Activated CD8-positive, alpha-beta T cell treated with anti-CD3 and anti-CD28 coated beads for 36 hours (primary cell): ENCODE data around the gene KEL. TPM values are rescaled to one million over a fixed set of nuclear protein-coding genes. Genes with fewer than 3 reads are reported as not detected.

Experiments used
- ATAC-seq: fragments of 200-7000 bp; cut with Tn5 transposase; one replicate; pipeline ENCODE4 v1.10.0; 2021; ENCODE audit warnings: mild to moderate bottlenecking, moderate library complexity
- CTCF ChIA-PET: fragments of 350-600 bp; sonication (Branson Sonifier 250); formaldehyde crosslinking; loops from one replicate; lab custom pipeline; 2021; ENCODE audit warnings: antibody characterized with exemption; lab: Charles Lee
- POLR2A ChIA-PET: fragments of 350-600 bp; sonication (Branson Sonifier 250); formaldehyde crosslinking; loops from one replicate; lab custom pipeline; 2021; ENCODE audit warnings: antibody characterized with exemption; lab: Charles Lee
- DNase-seq: peaks from one replicate; pipeline ENCODE4 v3.0.0-alpha.2; 2020
- H3K27ac Mint-ChIP-seq: one replicate; pipeline ENCODE4 v1.8.0; 2021; ENCODE audit warnings: mild to moderate bottlenecking, mixed read lengths
- H3K27me3 Mint-ChIP-seq: one replicate; pipeline ENCODE4 v1.8.0; 2021; ENCODE audit warnings: mixed read lengths
- H3K36me3 Mint-ChIP-seq: one replicate; pipeline ENCODE4 v1.8.0; 2021; ENCODE audit warnings: low read depth, mixed read lengths
- H3K4me1 Mint-ChIP-seq: one replicate; pipeline ENCODE4 v1.8.0; 2021; ENCODE audit warnings: low read depth, mixed read lengths
- H3K4me3 Mint-ChIP-seq: one replicate; pipeline ENCODE4 v1.8.0; 2021; ENCODE audit warnings: mild to moderate bottlenecking, moderate library complexity, mixed read lengths
- H3K9me3 Mint-ChIP-seq: one replicate; pipeline ENCODE4 v1.8.0; 2021; ENCODE audit warnings: mixed read lengths
- intact Hi-C: fragments of 100-400 bp; cut with micrococcal nuclease; formaldehyde crosslinking; loops from one replicate; pipeline ENCODE4 v1.10.0; 2022
- total RNA-seq, 2 experiments: library from RNA; stranded (reverse); gene quantifications; one replicate each; pipeline ENCODE4 v1.2.3, GENCODE V29; 2021
- TF ChIP-seq, protein P1 (sequence below): fragments of 200-600 bp; IDR thresholded peaks from one replicate; pipeline ENCODE4 v1.8.0; 2022; ENCODE audit warnings: antibody characterized with exemption, mild to moderate bottlenecking

The KEL gene
- total RNA-seq, 2 experiments from 2014 or later, result 0.45 to 0.49 TPM

DNA sequence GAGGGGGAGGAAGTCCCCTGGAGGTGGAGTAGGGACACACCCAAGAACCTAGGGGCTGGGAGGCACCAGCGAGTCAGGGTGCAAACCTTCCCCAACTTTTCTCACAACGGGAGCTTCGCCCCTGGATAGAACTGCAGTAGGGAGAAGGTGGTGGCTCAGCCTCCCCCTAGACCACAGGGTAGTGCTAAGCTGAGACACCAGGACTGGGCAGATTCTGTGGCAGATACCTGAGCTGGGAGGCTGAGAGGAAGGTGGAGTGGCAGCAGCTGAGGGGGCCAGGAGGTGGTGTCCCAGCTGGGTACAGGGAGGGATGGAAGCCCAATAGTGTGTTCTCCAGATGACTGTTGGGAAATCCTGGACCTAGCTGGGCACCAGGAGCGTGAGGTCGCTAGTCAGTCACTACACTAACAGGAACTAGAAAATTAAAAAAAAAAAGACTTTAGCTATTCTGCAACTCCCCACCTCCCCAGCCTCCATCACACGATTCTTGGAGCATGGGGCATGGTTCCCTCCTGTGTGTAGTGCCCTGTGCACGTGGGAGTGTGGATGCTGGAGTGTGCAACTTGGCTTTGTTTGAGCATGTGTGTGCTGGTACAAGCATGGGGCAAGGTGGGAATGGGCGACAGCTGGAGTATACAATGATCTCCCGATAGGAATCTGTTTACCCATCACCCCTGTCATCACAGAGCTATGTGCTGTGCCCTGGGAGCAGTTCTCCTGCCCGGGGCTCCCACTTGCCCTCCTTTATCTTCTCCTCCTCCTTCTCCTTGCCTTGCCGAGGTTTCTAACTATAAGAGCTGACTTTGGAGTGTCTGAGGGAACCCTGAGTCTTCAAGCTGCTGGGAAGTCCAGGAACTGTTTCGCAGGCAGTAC is 67.8 kb downstream of the KEL start:
- H3K4me1 Mint-ChIP-seq, result no peaks in the 10 kb centered on the region
- ChIA-PET CTCF (interaction anchor here (1.0 to 1.2 kb wide), 3 partner anchors 15 to 321 kb away, joined by 3 read pairs; no protein-coding TSS in a partner anchor), POLR2A (interaction anchor here (0.8 kb wide), 1 partner anchor 22 kb away, joined by 3 read pairs; no protein-coding TSS in a partner anchor)
- peaks cover 1% of the 10 kb centered on the region for H3K27me3 Mint-ChIP-seq
- H3K4me3 Mint-ChIP-seq, result no peak overlapping the region
- intact Hi-C loops, result no loop called here
- H3K27ac Mint-ChIP-seq, result no peak overlapping the region
- H3K36me3 Mint-ChIP-seq, result no peaks in the 10 kb centered on the region
- TF ChIP-seq, protein P1, sequence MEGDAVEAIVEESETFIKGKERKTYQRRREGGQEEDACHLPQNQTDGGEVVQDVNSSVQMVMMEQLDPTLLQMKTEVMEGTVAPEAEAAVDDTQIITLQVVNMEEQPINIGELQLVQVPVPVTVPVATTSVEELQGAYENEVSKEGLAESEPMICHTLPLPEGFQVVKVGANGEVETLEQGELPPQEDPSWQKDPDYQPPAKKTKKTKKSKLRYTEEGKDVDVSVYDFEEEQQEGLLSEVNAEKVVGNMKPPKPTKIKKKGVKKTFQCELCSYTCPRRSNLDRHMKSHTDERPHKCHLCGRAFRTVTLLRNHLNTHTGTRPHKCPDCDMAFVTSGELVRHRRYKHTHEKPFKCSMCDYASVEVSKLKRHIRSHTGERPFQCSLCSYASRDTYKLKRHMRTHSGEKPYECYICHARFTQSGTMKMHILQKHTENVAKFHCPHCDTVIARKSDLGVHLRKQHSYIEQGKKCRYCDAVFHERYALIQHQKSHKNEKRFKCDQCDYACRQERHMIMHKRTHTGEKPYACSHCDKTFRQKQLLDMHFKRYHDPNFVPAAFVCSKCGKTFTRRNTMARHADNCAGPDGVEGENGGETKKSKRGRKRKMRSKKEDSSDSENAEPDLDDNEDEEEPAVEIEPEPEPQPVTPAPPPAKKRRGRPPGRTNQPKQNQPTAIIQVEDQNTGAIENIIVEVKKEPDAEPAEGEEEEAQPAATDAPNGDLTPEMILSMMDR, result no peak
- no peaks in the 10 kb centered on the region for H3K9me3 Mint-ChIP-seq
- ATAC-seq (no peak), DNase-seq (no peak)

DNA sequence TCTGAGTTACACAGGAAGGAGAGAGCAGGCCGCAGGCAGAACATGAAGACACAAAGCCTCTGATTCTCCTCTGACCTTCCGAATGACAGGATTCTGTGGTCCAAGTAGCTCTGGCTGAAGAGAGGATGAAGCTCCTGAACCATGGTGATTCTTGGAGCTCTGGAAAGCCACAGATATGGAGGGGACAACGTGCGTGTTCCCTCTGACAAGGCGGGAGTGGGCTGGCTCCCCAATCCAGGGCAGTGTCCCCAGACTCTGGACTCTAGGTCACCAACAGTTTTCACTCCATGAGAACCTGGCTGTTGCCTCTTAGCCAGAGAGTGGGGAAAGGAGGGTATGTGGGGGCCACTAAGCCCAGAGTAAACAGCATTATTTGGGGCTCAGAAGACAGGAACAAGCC is 69.2 kb downstream of the KEL start:
- ChIA-PET CTCF (interaction anchor here (0.8 kb wide), 1 partner anchor 68 kb away, joined by 4 read pairs; no protein-coding TSS in a partner anchor), POLR2A (no interaction called here)
- H3K4me1 Mint-ChIP-seq, result no peaks in the 10 kb centered on the region

DNA sequence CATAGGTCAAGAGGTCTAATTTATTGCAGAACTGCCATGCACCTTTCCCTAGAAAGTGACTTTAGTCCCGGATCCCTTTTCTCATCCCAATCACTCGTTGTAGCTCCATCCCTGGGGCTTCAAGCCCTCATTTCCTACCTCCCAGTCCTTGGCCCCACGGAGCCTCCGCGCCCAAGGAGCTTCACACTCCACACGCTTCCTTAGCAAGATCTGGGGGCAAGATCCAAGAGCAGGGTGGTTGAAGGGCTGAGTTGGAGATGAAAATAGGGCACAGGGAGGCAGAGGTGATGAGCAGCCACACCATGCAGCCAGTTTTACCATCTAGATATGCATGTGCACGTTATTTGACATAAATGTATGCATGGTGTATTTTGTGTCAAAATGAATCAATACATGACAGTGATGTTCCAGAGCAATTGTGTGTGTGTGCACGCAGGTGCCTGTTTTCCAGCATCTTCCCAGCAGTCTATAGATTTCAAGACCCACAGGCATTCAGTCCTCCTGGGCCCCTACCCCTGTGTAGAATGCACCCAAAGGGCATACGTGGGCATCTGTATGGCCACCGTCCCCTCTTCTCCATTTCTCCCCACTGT is 70.6 kb downstream of the KEL start:
- no peak for DNase-seq
- Mint-ChIP-seq H3K4me1 (no peaks in the 10 kb centered on the region), H3K36me3 (no peaks in the 10 kb centered on the region), H3K4me3 (no peak overlapping the region), H3K27ac (no peak overlapping the region), H3K9me3 (no peaks in the 10 kb centered on the region), H3K27me3 (peaks cover 1% of the 10 kb centered on the region)
- CTCF ChIA-PET, result interaction anchor here (1.3 kb wide), 1 partner anchor 112 kb away, joined by 3 read pairs; no protein-coding TSS in a partner anchor
- ATAC-seq, result no peak
- POLR2A ChIA-PET, result no interaction called here
- intact Hi-C loops, result no loop called here
- TF ChIP-seq, protein P1, result no peak

More for the DNA sequence above, 69.2 kb downstream of the KEL start:
- Mint-ChIP-seq H3K27ac (no peak overlapping the region), H3K4me3 (no peak overlapping the region), H3K36me3 (no peaks in the 10 kb centered on the region), H3K9me3 (no peaks in the 10 kb centered on the region), H3K27me3 (peaks cover 1% of the 10 kb centered on the region)
- TF ChIP-seq, protein P1, result no peak
- ATAC-seq (no peak), DNase-seq (no peak)
- intact Hi-C loops, result no loop called here

Other genes with a start within 250 kb of the KEL start
- gene PRSS1, start 212.9 kb downstream of the KEL start, total RNA-seq, result not detected
- gene PRSS2, start 191.4 kb downstream of the KEL start, total RNA-seq, result not detected
- 1 to 10 TPM; 3.5 to 5.5 TPM for gene EPHB6, start 107.3 kb downstream of the KEL start, total RNA-seq
- gene TRPV6, start 76.6 kb downstream of the KEL start, total RNA-seq, result not detected
- not detected for gene TRPV5, start 28.6 kb downstream of the KEL start, total RNA-seq
- gene LLCFC1, start 22.9 kb downstream of the KEL start, total RNA-seq, result not detected
- gene OR9A2, start 64.8 kb upstream of the KEL start, total RNA-seq, result not detected
- gene OR6V1, start 90.0 kb upstream of the KEL start, total RNA-seq, result not detected
- gene PIP, start 169.7 kb upstream of the KEL start, total RNA-seq, result not detected
- gene TAS2R39, start 221.1 kb upstream of the KEL start, total RNA-seq, result not detected